Transverse colon (tissue), 4 donors: ENCODE results near the gene RAET1E.

Source experiments
- CTCF ChIP-seq, 5 experiments: fragments of 200-600 bp in 3 of 5; fragments of 450-650 bp in 2 of 5; sonication (generic) in 3 of 5; IDR thresholded peaks; 1 replicate in 2 of 5; 2 replicates in 3 of 5; pipeline ENCODE4 v1.5.1; 2016 to 2017; ENCODE audit warnings: antibody characterized with exemption in 5 of 5, inconsistent platforms in 3 of 5, mild to moderate bottlenecking in 2 of 5, moderate library complexity in 1 of 5
- EP300 ChIP-seq: sonication (generic); formaldehyde crosslinking; IDR thresholded peaks from one replicate; pipeline ENCODE4 v1.6.1; 2017; ENCODE audit warnings: antibody characterized with exemption, low read depth
- POLR2A ChIP-seq: fragments of 450-650 bp; IDR thresholded peaks from one replicate; pipeline ENCODE4 v1.6.1; 2016; ENCODE audit warnings: antibody characterized with exemption, mild to moderate bottlenecking, moderate library complexity
- POLR2AphosphoS5 ChIP-seq, 3 donors: sonication (generic); formaldehyde crosslinking; IDR thresholded peaks; one replicate each; pipeline ENCODE4 v1.6.1; 2016; ENCODE audit warnings: antibody characterized with exemption in 3 of 3

GRCh38 chr6:149925974-149926777 is 28.3 kb upstream of the RAET1E start:
- TF ChIP-seq POLR2AphosphoS5 (IDR thresholded peaks at IDR 0.05) = no peak
- peak; percentile 91 to 99 (median 92) for TF ChIP-seq CTCF (IDR thresholded peaks at IDR 0.05)
- TF ChIP-seq POLR2A = no peak
- TF ChIP-seq EP300 = no peak
